Endothelial cell (in vitro differentiated cells): ENCODE measurements around the gene ATP5MC2. TPM values are rescaled to one million over a fixed set of nuclear protein-coding genes. Genes with fewer than 3 reads are reported as not detected.
"Not testable (repeated sequence)": the region's sequence is repeated elsewhere in the genome, so short reads cannot be mapped to it uniquely, and the experiment has no call there.

Source experiments
- DNase-seq: peaks from one replicate; pipeline ENCODE4 v3.0.0; 2021; ENCODE audit warnings: low spot score
- H3K27ac Mint-ChIP-seq: one replicate; pipeline ENCODE4 v1.8.0; 2021; ENCODE audit warnings: mixed read lengths, inconsistent platforms; ENCODE audit not compliant: unreplicated experiment
- H3K27me3 Mint-ChIP-seq: one replicate; pipeline ENCODE4 v1.8.0; 2021; ENCODE audit warnings: mild to moderate bottlenecking, moderate library complexity, mixed read lengths, inconsistent platforms; ENCODE audit not compliant: unreplicated experiment
- H3K36me3 Mint-ChIP-seq: one replicate; pipeline ENCODE4 v1.8.0; 2021; ENCODE audit warnings: mild to moderate bottlenecking, low read depth, mixed read lengths, inconsistent platforms; ENCODE audit not compliant: unreplicated experiment
- H3K4me1 Mint-ChIP-seq: one replicate; pipeline ENCODE4 v1.8.0; 2021; ENCODE audit warnings: mild to moderate bottlenecking, mixed read lengths, inconsistent platforms; ENCODE audit not compliant: unreplicated experiment
- H3K4me3 Mint-ChIP-seq: one replicate; pipeline ENCODE4 v1.8.0; 2021; ENCODE audit warnings: mild to moderate bottlenecking, mixed read lengths, inconsistent platforms; ENCODE audit not compliant: unreplicated experiment
- H3K9me3 Mint-ChIP-seq: one replicate; pipeline ENCODE4 v1.8.0; 2021; ENCODE audit warnings: mixed read lengths, inconsistent platforms; ENCODE audit not compliant: unreplicated experiment
- total RNA-seq: library from RNA; stranded (reverse); fragmentation: NEBNext Ultra II Directional; extraction: Animal tissue kit (Norgen Biotek cat#: 25700); gene quantifications from one replicate; pipeline ENCODE4 v1.2.1, GENCODE V29; 2021; ENCODE audit not compliant: unreplicated experiment
- TF ChIP-seq, protein P1 (sequence below): fragments of 200-600 bp; sonication (generic); IDR thresholded peaks from one replicate; pipeline ENCODE4 v1.5.0; 2021; ENCODE audit warnings: antibody characterized with exemption; ENCODE audit not compliant: unreplicated experiment

Gene ATP5MC2
- total RNA-seq, 1 donor from 2014 or later, result 342 TPM

DNA sequence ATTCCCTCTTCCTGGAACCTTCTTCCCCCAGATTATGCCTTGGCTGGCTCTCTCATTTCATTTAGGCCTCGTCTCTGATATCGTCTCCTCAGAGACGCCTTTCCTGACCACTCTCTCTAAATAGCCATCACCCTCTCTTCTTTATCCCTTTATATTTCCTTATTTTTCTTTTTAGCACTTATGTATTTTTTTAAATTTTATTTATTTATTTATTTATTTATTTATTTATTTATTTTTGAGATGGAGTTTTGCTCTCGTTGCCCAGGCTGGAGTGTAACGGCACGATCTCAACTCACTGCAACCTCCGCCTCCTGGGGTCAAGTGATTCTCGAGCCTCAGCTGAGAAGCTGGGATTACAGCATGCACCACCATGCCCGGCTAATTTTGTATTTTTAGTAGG is 8.1 kb upstream of the ATP5MC2 start:
- peaks cover 2% of the 10 kb centered on the region for H3K4me1 Mint-ChIP-seq
- TF ChIP-seq, protein P1, sequence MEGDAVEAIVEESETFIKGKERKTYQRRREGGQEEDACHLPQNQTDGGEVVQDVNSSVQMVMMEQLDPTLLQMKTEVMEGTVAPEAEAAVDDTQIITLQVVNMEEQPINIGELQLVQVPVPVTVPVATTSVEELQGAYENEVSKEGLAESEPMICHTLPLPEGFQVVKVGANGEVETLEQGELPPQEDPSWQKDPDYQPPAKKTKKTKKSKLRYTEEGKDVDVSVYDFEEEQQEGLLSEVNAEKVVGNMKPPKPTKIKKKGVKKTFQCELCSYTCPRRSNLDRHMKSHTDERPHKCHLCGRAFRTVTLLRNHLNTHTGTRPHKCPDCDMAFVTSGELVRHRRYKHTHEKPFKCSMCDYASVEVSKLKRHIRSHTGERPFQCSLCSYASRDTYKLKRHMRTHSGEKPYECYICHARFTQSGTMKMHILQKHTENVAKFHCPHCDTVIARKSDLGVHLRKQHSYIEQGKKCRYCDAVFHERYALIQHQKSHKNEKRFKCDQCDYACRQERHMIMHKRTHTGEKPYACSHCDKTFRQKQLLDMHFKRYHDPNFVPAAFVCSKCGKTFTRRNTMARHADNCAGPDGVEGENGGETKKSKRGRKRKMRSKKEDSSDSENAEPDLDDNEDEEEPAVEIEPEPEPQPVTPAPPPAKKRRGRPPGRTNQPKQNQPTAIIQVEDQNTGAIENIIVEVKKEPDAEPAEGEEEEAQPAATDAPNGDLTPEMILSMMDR, result no peak

DNA sequence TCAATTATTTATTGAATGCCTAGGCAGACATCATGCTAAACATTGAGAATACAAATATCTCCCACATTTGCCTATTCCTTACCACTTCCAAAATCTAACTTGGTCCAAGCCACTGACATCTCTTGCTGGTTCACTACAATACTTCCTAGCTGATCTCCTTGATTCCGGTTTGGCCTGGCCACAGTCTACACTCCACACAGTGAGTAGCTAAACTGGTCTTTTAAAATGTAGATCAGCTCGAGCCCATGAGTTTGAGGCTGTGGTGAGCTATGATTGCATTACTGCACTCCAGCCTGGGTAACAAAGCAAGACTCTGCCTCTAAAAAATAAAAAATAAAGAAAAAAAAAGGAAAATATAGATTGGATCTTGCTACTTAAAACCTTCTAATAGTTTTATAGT is 7.6 kb upstream of the ATP5MC2 start:
- Mint-ChIP-seq H3K27ac (no peak overlapping the region), H3K9me3 (no peaks in the 10 kb centered on the region), H3K4me3 (no peak overlapping the region), H3K4me1 (peaks cover 4% of the 10 kb centered on the region), H3K27me3 (peaks cover 5% of the 10 kb centered on the region), H3K36me3 (no peaks in the 10 kb centered on the region)
- no peak for DNase-seq
- TF ChIP-seq, protein P1, result no peak

More for the DNA sequence above, 8.1 kb upstream of the ATP5MC2 start:
- Mint-ChIP-seq H3K4me3 (no peak overlapping the region), H3K36me3 (no peaks in the 10 kb centered on the region), H3K27ac (no peak overlapping the region), H3K27me3 (peaks cover 5% of the 10 kb centered on the region), H3K9me3 (no peaks in the 10 kb centered on the region)
- no peak for DNase-seq

DNA sequence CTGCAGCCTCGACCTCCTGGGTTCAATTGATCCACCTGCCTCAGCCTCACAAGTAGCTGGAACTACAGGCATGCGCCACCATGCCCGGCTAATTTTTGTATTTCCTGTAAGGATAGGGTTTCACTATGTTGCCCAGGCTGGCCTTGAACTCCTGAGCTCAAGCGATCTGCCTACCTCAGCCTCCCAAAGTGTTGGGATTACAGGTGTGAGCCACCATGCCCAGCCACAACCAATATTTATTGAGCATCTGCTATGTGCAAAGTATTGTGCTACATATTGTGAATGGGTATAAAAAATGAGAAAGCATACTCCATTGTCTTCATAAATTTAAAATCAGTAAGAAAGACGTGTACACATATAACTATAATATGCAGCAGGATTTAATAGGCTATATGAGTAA is 4.2 kb upstream of the ATP5MC2 start:
- not testable (repeated sequence) for H3K36me3 Mint-ChIP-seq, DNase-seq, H3K4me3 Mint-ChIP-seq, H3K9me3 Mint-ChIP-seq, H3K27ac Mint-ChIP-seq
- H3K4me1 Mint-ChIP-seq, result peaks cover 25% of the 10 kb centered on the region
- peaks cover 11% of the 10 kb centered on the region for H3K27me3 Mint-ChIP-seq

DNA sequence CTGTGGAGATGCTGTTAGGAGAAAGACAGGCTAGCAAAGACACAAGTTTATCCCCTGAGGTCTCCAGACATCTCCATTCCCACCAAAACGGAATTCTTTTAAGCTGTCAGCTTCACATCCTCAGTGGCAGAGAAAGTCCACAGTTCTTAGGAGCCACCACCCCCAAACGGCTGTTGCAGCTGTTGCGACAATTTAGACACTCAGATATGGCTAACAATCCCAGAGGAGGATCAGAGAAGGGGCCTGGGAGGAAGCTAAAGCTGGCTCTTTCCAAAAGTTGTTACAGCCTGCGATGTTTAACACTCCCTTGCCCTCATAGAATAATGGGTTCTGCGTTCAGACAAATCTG is 1.9 kb upstream of the ATP5MC2 start:
- TF ChIP-seq, protein P1, result no peak
- H3K4me1 Mint-ChIP-seq, result peaks cover 30% of the 10 kb centered on the region

DNA sequence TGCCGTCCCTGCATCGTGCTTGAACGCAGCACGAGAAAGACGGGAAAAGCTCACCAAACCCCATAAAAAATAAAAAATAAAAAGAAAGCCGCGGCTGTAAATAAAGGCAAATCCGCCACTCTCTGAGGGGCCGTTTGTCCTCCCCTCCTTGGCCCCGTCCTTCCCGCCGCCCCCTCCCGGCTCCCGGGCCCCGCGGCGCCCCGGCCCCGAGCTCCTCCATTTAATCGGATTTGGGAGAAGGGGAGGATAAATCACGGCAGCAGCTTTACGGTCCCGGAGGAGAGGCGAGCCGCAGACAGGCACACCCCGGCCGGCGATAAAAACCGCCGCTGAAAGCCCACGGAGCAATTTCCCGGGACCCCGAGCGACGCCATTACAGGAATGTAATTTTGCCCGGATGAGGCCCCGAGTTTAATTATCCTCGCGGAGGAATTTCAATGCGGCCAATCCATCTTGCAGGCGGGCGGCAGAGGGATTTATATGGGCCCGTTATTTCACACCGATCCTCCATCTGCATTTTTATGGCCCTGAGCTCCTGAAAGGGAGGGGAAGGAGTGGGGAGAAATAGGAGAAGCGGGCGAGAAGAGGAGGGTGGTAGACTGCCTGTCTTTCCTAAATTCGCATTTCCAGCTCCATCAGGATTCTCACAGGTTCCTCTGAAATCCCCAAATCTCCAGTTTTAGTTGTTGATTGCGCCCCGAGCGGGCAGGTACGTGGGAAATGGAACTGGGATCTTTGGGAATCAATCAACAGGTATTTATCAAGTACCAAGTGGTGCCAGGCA is 1.3 kb upstream of the ATP5MC2 start:
- Mint-ChIP-seq H3K27ac (peak overlapping the region; percentile 93), H3K4me3 (peak overlapping the region; percentile 79), H3K9me3 (no peaks in the 10 kb centered on the region), H3K27me3 (peaks cover 7% of the 10 kb centered on the region), H3K36me3 (peaks cover 10% of the 10 kb centered on the region), H3K4me1 (peaks cover 30% of the 10 kb centered on the region)
- peak; percentile 34 for DNase-seq
- TF ChIP-seq, protein P1, result no peak

More for the DNA sequence above, 1.9 kb upstream of the ATP5MC2 start:
- Mint-ChIP-seq H3K9me3 (no peaks in the 10 kb centered on the region), H3K27me3 (peaks cover 7% of the 10 kb centered on the region), H3K4me3 (peak overlapping the region; percentile 79), H3K36me3 (peaks cover 10% of the 10 kb centered on the region), H3K27ac (peak overlapping the region; percentile 93)
- DNase-seq, result no peak
